Osteoblast (primary cell): ENCODE data around the gene CD4. TPM values are rescaled to one million over a fixed set of nuclear protein-coding genes. Genes with fewer than 3 reads are reported as not detected.
A peak's percentile ranks its signal among the peaks of the same experiment; 100 is the strongest.

ENCODE experiments used
- DNase-seq: peaks from one replicate; pipeline ENCODE4 v3.0.0; 2011; ENCODE audit warnings: low spot score, mixed read lengths; ENCODE audit not compliant: insufficient read length; ENCODE audit errors: missing footprints
- H2AFZ ChIP-seq: 2 replicates; pipeline ENCODE4 v1.6.0; 2011; ENCODE audit warnings: mild to moderate bottlenecking, low read length
- H3K27ac ChIP-seq: 2 replicates; pipeline ENCODE4 v1.5.1; 2011; ENCODE audit warnings: mild to moderate bottlenecking, low read depth, low read length, moderate library complexity
- H3K27me3 ChIP-seq: 2 replicates; pipeline ENCODE4 v1.6.0; 2012; ENCODE audit warnings: mild to moderate bottlenecking, control low read depth, inconsistent platforms, low read length, moderate library complexity; ENCODE audit not compliant: insufficient read depth
- H3K36me3 ChIP-seq: 2 replicates; pipeline ENCODE4 v1.5.1; 2011; ENCODE audit warnings: mild to moderate bottlenecking, low read length, control low read depth, moderate library complexity; ENCODE audit not compliant: insufficient read depth
- H3K4me1 ChIP-seq: 2 replicates; pipeline ENCODE4 v1.5.1; 2011; ENCODE audit warnings: mild to moderate bottlenecking, low read length, control low read depth, moderate library complexity; ENCODE audit not compliant: insufficient read depth
- H3K4me2 ChIP-seq: 2 replicates; pipeline ENCODE4 v1.6.0; 2011; ENCODE audit warnings: mild to moderate bottlenecking, low read length; ENCODE audit not compliant: insufficient read depth
- H3K4me3 ChIP-seq: fragments of 200-600 bp; sonication (generic); 3 replicates; pipeline ENCODE4 v1.5.1; 2012; ENCODE audit warnings: mild to moderate bottlenecking, low read length, inconsistent platforms; ENCODE audit not compliant: insufficient read depth
- H3K79me2 ChIP-seq: 2 replicates; pipeline ENCODE4 v1.6.0; 2012; ENCODE audit warnings: mild to moderate bottlenecking, low read length, control low read depth, inconsistent platforms; ENCODE audit not compliant: insufficient read depth
- H3K9me3 ChIP-seq: 2 replicates; pipeline ENCODE4 v1.5.1; 2011; ENCODE audit warnings: low read depth, low read length, control low read depth
- H4K20me1 ChIP-seq: 2 replicates; pipeline ENCODE4 v1.6.0; 2012; ENCODE audit warnings: mild to moderate bottlenecking, low read length, control low read depth; ENCODE audit not compliant: insufficient read depth
- CTCF ChIP-seq: IDR thresholded peaks from 2 replicates; pipeline ENCODE4 v1.5.1; 2011; ENCODE audit warnings: mild to moderate bottlenecking, low read depth, low read length, moderate library complexity; ENCODE audit errors: extremely low read depth
- total RNA-seq: library from RNA; depleted of rRNA; stranded (reverse); fragments of >200 nt; gene quantifications from 2 replicates; pipeline ENCODE4 v1.2.3, GENCODE V29; 2012

Gene CD4
- total RNA-seq, 1 donor = 10.9 TPM

- H3K79me2 ChIP-seq = peaks cover 61% of the 10 kb centered on the region
- DNase-seq = peak; percentile 95
- no peaks in the 10 kb centered on the region for H3K9me3 ChIP-seq
- peaks cover 50% of the 10 kb centered on the region for H3K36me3 ChIP-seq
- H3K27me3 ChIP-seq = no peaks in the 10 kb centered on the region
- peak overlapping the region; percentile 77 for H2AFZ ChIP-seq
- peak overlapping the region; percentile 90 for H3K27ac ChIP-seq
- peak overlapping the region; percentile 84 for H3K4me3 ChIP-seq
- peak overlapping the region; percentile 97 for H3K4me2 ChIP-seq
- TF ChIP-seq CTCF = no peak
- peaks cover 3% of the 10 kb centered on the region for H4K20me1 ChIP-seq
- peaks cover 26% of the 10 kb centered on the region for H3K4me1 ChIP-seq
Measured at GRCh38 chr12:6852651-6853354, 63.5 kb downstream of the CD4 start.

GRCh38 chr12:6853626-6854025, 64.3 kb downstream of the CD4 start:
- Histone ChIP-seq H2AFZ (no peak overlapping the region), H3K27ac (peak overlapping the region; percentile 90), H3K36me3 (peaks cover 51% of the 10 kb centered on the region), H4K20me1 (peaks cover 3% of the 10 kb centered on the region), H3K4me3 (peak overlapping the region; percentile 84), H3K27me3 (no peaks in the 10 kb centered on the region), H3K9me3 (no peaks in the 10 kb centered on the region), H3K4me1 (peaks cover 26% of the 10 kb centered on the region), H3K4me2 (peak overlapping the region; percentile 97), H3K79me2 (peaks cover 56% of the 10 kb centered on the region)
- TF ChIP-seq CTCF = no peak
- DNase-seq = peak; percentile 66

- peaks cover 3% of the 10 kb centered on the region for H4K20me1 ChIP-seq
- H3K27me3 ChIP-seq = no peaks in the 10 kb centered on the region
- H3K36me3 ChIP-seq = peaks cover 51% of the 10 kb centered on the region
- H3K4me3 ChIP-seq = no peak overlapping the region
- peak overlapping the region; percentile 97 for H3K4me2 ChIP-seq
- H3K4me1 ChIP-seq = peaks cover 26% of the 10 kb centered on the region
- peaks cover 52% of the 10 kb centered on the region for H3K79me2 ChIP-seq
- TF ChIP-seq CTCF = no peak
- H2AFZ ChIP-seq = no peak overlapping the region
- peak; percentile 34 for DNase-seq
- H3K9me3 ChIP-seq = no peaks in the 10 kb centered on the region
- peak overlapping the region; percentile 90 for H3K27ac ChIP-seq
Measured at GRCh38 chr12:6854036-6854435, 64.7 kb downstream of the CD4 start.

- TF ChIP-seq CTCF = no peak
- no peak overlapping the region for H3K4me3 ChIP-seq
- H3K27ac ChIP-seq = no peak overlapping the region
- DNase-seq = peak; percentile 77
- H2AFZ ChIP-seq = no peak overlapping the region
- no peaks in the 10 kb centered on the region for H3K27me3 ChIP-seq
- H3K79me2 ChIP-seq = peaks cover 42% of the 10 kb centered on the region
- H3K9me3 ChIP-seq = no peaks in the 10 kb centered on the region
- H4K20me1 ChIP-seq = peaks cover 3% of the 10 kb centered on the region
- no peak overlapping the region for H3K4me2 ChIP-seq
- peaks cover 53% of the 10 kb centered on the region for H3K36me3 ChIP-seq
- H3K4me1 ChIP-seq = peaks cover 23% of the 10 kb centered on the region
Measured at GRCh38 chr12:6855322-6855721, 66.0 kb downstream of the CD4 start.
